Upper lobe of left lung (tissue), 4 donors: Measurements from ENCODE around the gene GSTT2B.
"Not testable (repeated sequence)": the region's sequence is repeated elsewhere in the genome, so short reads cannot be mapped to it uniquely, and the experiment has no call there.

Experiments used
- EP300 ChIP-seq, 4 donors: sonication (generic); formaldehyde crosslinking; IDR thresholded peaks; one replicate each; pipeline ENCODE4 v1.5.1; 2017; ENCODE audit warnings: antibody characterized with exemption in 4 of 4, control low read depth in 2 of 4
- POLR2A ChIP-seq, 4 donors: fragments of 450-650 bp; IDR thresholded peaks; one replicate each; pipeline ENCODE4 v1.5.1; 2016 to 2017; ENCODE audit warnings: antibody characterized with exemption in 4 of 4, mild to moderate bottlenecking in 2 of 4
- POLR2AphosphoS5 ChIP-seq, 2 donors: sonication (generic); formaldehyde crosslinking; IDR thresholded peaks; one replicate each; pipeline ENCODE4 v1.5.1; 2017; ENCODE audit warnings: antibody characterized with exemption in 2 of 2
- TF ChIP-seq, protein P1 (sequence below), 6 experiments: fragments of 450-650 bp in 4 of 6; fragments of 200-600 bp in 2 of 6; sonication (generic) in 2 of 6; IDR thresholded peaks; one replicate each; pipeline ENCODE4 v1.5.1; 2016 to 2019; ENCODE audit warnings: antibody characterized with exemption in 6 of 6

DNA sequence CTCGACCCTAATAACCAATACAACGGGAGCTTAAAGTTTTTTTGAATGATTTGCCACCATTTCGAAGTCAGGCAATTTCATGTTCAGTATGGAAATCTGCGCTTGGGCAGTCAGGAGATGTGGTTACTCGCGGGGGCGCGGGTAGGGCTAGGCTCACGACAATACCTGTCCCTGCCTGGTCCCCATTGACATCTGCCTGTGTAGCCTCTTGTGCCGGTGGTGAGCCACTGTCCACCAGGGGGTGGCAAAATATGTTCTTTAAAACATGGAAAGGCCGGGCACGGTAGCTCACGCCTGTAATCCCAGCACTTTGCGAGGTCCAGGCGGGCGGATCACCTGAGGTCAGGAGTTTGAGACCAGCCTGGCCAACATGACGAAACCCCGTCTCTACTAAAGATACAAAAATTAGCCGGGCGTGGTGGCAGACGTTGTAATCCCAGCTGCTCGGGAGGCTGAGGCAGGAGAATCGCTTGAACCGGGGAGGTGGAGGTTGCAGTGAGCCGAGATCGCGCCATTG, 13.9 kb upstream of the GSTT2B start:
- TF ChIP-seq, protein P1, sequence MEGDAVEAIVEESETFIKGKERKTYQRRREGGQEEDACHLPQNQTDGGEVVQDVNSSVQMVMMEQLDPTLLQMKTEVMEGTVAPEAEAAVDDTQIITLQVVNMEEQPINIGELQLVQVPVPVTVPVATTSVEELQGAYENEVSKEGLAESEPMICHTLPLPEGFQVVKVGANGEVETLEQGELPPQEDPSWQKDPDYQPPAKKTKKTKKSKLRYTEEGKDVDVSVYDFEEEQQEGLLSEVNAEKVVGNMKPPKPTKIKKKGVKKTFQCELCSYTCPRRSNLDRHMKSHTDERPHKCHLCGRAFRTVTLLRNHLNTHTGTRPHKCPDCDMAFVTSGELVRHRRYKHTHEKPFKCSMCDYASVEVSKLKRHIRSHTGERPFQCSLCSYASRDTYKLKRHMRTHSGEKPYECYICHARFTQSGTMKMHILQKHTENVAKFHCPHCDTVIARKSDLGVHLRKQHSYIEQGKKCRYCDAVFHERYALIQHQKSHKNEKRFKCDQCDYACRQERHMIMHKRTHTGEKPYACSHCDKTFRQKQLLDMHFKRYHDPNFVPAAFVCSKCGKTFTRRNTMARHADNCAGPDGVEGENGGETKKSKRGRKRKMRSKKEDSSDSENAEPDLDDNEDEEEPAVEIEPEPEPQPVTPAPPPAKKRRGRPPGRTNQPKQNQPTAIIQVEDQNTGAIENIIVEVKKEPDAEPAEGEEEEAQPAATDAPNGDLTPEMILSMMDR (IDR thresholded peaks at IDR 0.05): not testable (repeated sequence)
- not testable (repeated sequence) for TF ChIP-seq EP300, POLR2A, POLR2AphosphoS5 (IDR thresholded peaks at IDR 0.05)
